OCI-LY7 (cell line): Measurements from ENCODE around the gene MRPL49. TPM values are rescaled to one million over a fixed set of nuclear protein-coding genes. Genes with fewer than 3 reads are reported as not detected.

Experiments used
- BruUV-seq: library from RNA; stranded (reverse); fragments of 400-500 nt; replicated peaks from 2 replicates; lab custom pipeline; 2021; lab: Mats Ljungman, UMichigan
- CTCF ChIA-PET: fragments of 300-600 bp; sonication (Branson Sonifier 250); formaldehyde crosslinking; loops from one replicate; lab custom pipeline; 2022; ENCODE audit warnings: antibody characterized with exemption; ENCODE audit not compliant: unreplicated experiment; lab: Charles Lee
- POLR2A ChIA-PET: fragments of 300-600 bp; sonication (Branson Sonifier 250); formaldehyde crosslinking; loops from one replicate; lab custom pipeline; 2022; ENCODE audit warnings: antibody characterized with exemption; lab: Charles Lee
- DNase-seq: peaks from one replicate; pipeline ENCODE4 v3.0.0-alpha.2; 2015; ENCODE audit warnings: low spot score
- H2AFZ ChIP-seq: fragments of 200-600 bp; sonication (generic), shearing (Covaris generic); 2 replicates; pipeline ENCODE4 v1.6.1; 2014; ENCODE audit warnings: mild to moderate bottlenecking, antibody characterized with exemption, low read length, moderate library complexity
- H3K27ac ChIP-seq: fragments of 200-600 bp; sonication (generic); 2 replicates; pipeline ENCODE4 v1.5.1; 2014; ENCODE audit warnings: mixed run types, low read depth, mild to moderate bottlenecking, moderate library complexity, low read length, inconsistent platforms; ENCODE audit not compliant: poor library complexity, severe bottlenecking
- H3K36me3 ChIP-seq: fragments of 200-600 bp; sonication (generic); 2 replicates; pipeline ENCODE4 v1.6.1; 2014; ENCODE audit warnings: mild to moderate bottlenecking, antibody characterized with exemption, low read length, moderate library complexity, mixed read lengths; ENCODE audit not compliant: insufficient read depth
- H3K4me1 ChIP-seq: fragments of 200-600 bp; sonication (generic); 2 replicates; pipeline ENCODE4 v1.5.1; 2014; ENCODE audit warnings: mild to moderate bottlenecking, low read length; ENCODE audit not compliant: insufficient read depth, poor library complexity, severe bottlenecking
- H3K4me2 ChIP-seq: fragments of 200-600 bp; sonication (generic); 2 replicates; pipeline ENCODE4 v1.6.1; 2014; ENCODE audit warnings: mild to moderate bottlenecking, low read length
- H3K4me3 ChIP-seq: fragments of 200-600 bp; sonication (generic); 2 replicates; pipeline ENCODE4 v1.5.1; 2014; ENCODE audit warnings: mild to moderate bottlenecking, low read depth, low read length; ENCODE audit not compliant: poor library complexity, severe bottlenecking
- H3K79me2 ChIP-seq: fragments of 200-600 bp; sonication (generic); 2 replicates; pipeline ENCODE4 v1.6.1; 2016; ENCODE audit warnings: low read depth, mild to moderate bottlenecking, low read length, moderate library complexity, mixed read lengths; ENCODE audit not compliant: insufficient read depth
- H3K9me2 ChIP-seq: fragments of 200-600 bp; sonication (generic); 2 replicates; pipeline ENCODE4 v1.6.1; 2016; ENCODE audit warnings: mild to moderate bottlenecking, low read length, mixed read lengths; ENCODE audit not compliant: insufficient read depth
- H3K9me3 ChIP-seq: fragments of 200-600 bp; sonication (generic); 2 replicates; pipeline ENCODE4 v1.6.1; 2014; ENCODE audit warnings: mild to moderate bottlenecking, mixed run types, low read length, mixed read lengths
- H4K20me1 ChIP-seq: fragments of 200-600 bp; sonication (generic); 2 replicates; pipeline ENCODE4 v1.6.1; 2014; ENCODE audit warnings: mild to moderate bottlenecking, antibody characterized with exemption, low read length, moderate library complexity, mixed read lengths; ENCODE audit not compliant: insufficient read depth
- CTCF ChIP-seq: fragments of 200-600 bp; sonication (generic); conservative IDR thresholded peaks from 2 replicates; pipeline ENCODE4 v1.5.1; 2014; ENCODE audit warnings: mild to moderate bottlenecking, antibody characterized with exemption, low read length, moderate library complexity, mixed read lengths
- EZH2phosphoT487 ChIP-seq: fragments of 200-600 bp; sonication (generic); IDR thresholded peaks from 2 replicates; pipeline ENCODE4 v1.6.1; 2018; ENCODE audit warnings: low read depth, borderline replicate concordance, mild to moderate bottlenecking, mixed run types, antibody characterized with exemption, low read length, moderate library complexity, mixed read lengths
- intact Hi-C: fragments of 100-400 bp; cut with micrococcal nuclease; formaldehyde crosslinking; loops from one replicate; pipeline ENCODE4 v1.10.0; 2022; ENCODE audit not compliant: unreplicated experiment
- total RNA-seq, 2 experiments: library from RNA; depleted of rRNA in 1 of 2; stranded (reverse); fragments of >200 nt in 1 of 2; shearing (Covaris generic) in 1 of 2; gene quantifications; 2 replicates each; pipeline ENCODE4 v1.2.3, GENCODE V29; 2014 to 2022

MRPL49 gene
- total RNA-seq, 2 experiments from 2014 or later, result 65.2 to 81.6 TPM

- Histone ChIP-seq H3K4me1 (peaks cover 37% of the 10 kb centered on the region), H2AFZ (no peak overlapping the region), H3K9me3 (no peaks in the 10 kb centered on the region), H4K20me1 (no peaks in the 10 kb centered on the region), H3K27ac (no peak overlapping the region), H3K36me3 (no peaks in the 10 kb centered on the region), H3K4me3 (no peak overlapping the region), H3K9me2 (no peaks in the 10 kb centered on the region), H3K4me2 (no peak overlapping the region), H3K79me2 (no peaks in the 10 kb centered on the region)
- intact Hi-C loops, result no loop called here
- POLR2A ChIA-PET, result interaction anchor here (0.7 to 1.0 kb wide), 2 partner anchors 23 to 40 kb away, joined by 3 to 5 read pairs; partner anchors contain the start of gene SYVN1
- BruUV-seq, result no TSS peak
- TF ChIP-seq CTCF (no peak), EZH2phosphoT487 (no peak)
- CTCF ChIA-PET, result no interaction called here
- DNase-seq, result no peak
Measured at GRCh38 chr11:65157336-65157735, 35.2 kb downstream of the MRPL49 start.

GRCh38 chr11:65159012-65159411 is 36.9 kb downstream of the MRPL49 start:
- H4K20me1 ChIP-seq, result no peaks in the 10 kb centered on the region
- peaks cover 32% of the 10 kb centered on the region for H3K4me1 ChIP-seq
- H3K9me2 ChIP-seq, result no peaks in the 10 kb centered on the region
- DNase-seq, result no peak
- ChIA-PET POLR2A (interaction anchor here (0.6 to 1.4 kb wide), 2 partner anchors 23 to 1802 kb away, joined by 3 to 4 read pairs; no protein-coding TSS in a partner anchor), CTCF (no interaction called here)
- H3K27ac ChIP-seq, result peak overlapping the region; percentile 52
- no TSS peak for BruUV-seq
- intact Hi-C loops, result no loop called here
- H3K4me2 ChIP-seq, result peak overlapping the region; percentile 56
- peak overlapping the region; percentile 84; the same call in 1 of the 2 replicates for H2AFZ ChIP-seq
- H3K4me3 ChIP-seq, result peak overlapping the region; percentile 19
- H3K36me3 ChIP-seq, result no peaks in the 10 kb centered on the region
- TF ChIP-seq EZH2phosphoT487 (no peak), CTCF (no peak)
- no peaks in the 10 kb centered on the region for H3K79me2 ChIP-seq
- H3K9me3 ChIP-seq, result no peaks in the 10 kb centered on the region

GRCh38 chr11:65160643-65161042 is 38.5 kb downstream of the MRPL49 start:
- Histone ChIP-seq H3K4me3 (no peak overlapping the region), H4K20me1 (no peaks in the 10 kb centered on the region), H3K27ac (no peak overlapping the region), H3K36me3 (no peaks in the 10 kb centered on the region), H3K4me1 (peaks cover 32% of the 10 kb centered on the region), H3K9me2 (no peaks in the 10 kb centered on the region), H2AFZ (peak overlapping the region; percentile 60; the same call in 1 of the 2 replicates), H3K9me3 (no peaks in the 10 kb centered on the region), H3K4me2 (peak overlapping the region; percentile 5; the same call in 1 of the 2 replicates), H3K79me2 (no peaks in the 10 kb centered on the region)
- POLR2A ChIA-PET, result no interaction called here
- TF ChIP-seq EZH2phosphoT487 (no peak), CTCF (no peak)
- CTCF ChIA-PET, result no interaction called here
- no peak for DNase-seq
- intact Hi-C loops, result no loop called here
- BruUV-seq, result no TSS peak
